K562 (cell line): ENCODE results near the gene RIC8B. TPM values are rescaled to one million over a fixed set of nuclear protein-coding genes. Genes with fewer than 3 reads are reported as not detected.

Experiments used
- BRD9 ChIP-seq: fragments of 450-650 bp; IDR thresholded peaks from 2 replicates; pipeline ENCODE4 v1.6.1; 2018; ENCODE audit warnings: low read depth; ENCODE audit not compliant: partially characterized antibody
- CBX1 ChIP-seq: sonication (generic); IDR thresholded peaks from 2 replicates; pipeline ENCODE4 v1.6.1; 2016; ENCODE audit warnings: antibody characterized with exemption, low read depth, mild to moderate bottlenecking
- CEBPB ChIP-seq: fragments of 450-650 bp; IDR thresholded peaks from 2 replicates; pipeline ENCODE4 v1.6.1; 2016; ENCODE audit warnings: missing genetic modification characterization, missing compliant biosample characterization
- ETV6 ChIP-seq, 3 experiments: fragments of 150-350 bp in 1 of 3; sonication (generic) in 1 of 3; formaldehyde crosslinking in 1 of 3; IDR thresholded peaks; 2 replicates each; pipeline versions ENCODE4 v1.6.1 to v1.8.0; 2014 to 2022; ENCODE audit warnings: borderline replicate concordance in 2 of 3, low read depth in 2 of 3, antibody characterized with exemption in 1 of 3, low read length in 1 of 3, mild to moderate bottlenecking in 1 of 3, missing genetic modification reagents in 1 of 3
- FOXK1 ChIP-seq: sonication (generic); formaldehyde crosslinking; IDR thresholded peaks from 2 replicates; pipeline ENCODE4 v1.8.0; 2022; ENCODE audit warnings: missing genetic modification reagents, mild to moderate bottlenecking, borderline replicate concordance
- MAFG ChIP-seq: fragments of 450-650 bp; conservative IDR thresholded peaks from 2 replicates; pipeline ENCODE4 v1.6.1; 2016; ENCODE audit warnings: missing genetic modification characterization, missing compliant biosample characterization
- MEF2A ChIP-seq: IDR thresholded peaks from 2 replicates; pipeline ENCODE4 v1.6.1; 2011; ENCODE audit warnings: low read depth, mild to moderate bottlenecking, low read length, moderate library complexity; ENCODE audit not compliant: control insufficient read depth
- NFIC ChIP-seq: fragments of 450-650 bp; IDR thresholded peaks from 2 replicates; pipeline ENCODE4 v1.6.1; 2017; ENCODE audit warnings: mild to moderate bottlenecking, inconsistent platforms
- RREB1 ChIP-seq: fragments of 250-450 bp; sonication (Bioruptor Pico); IDR thresholded peaks from 2 replicates; pipeline ENCODE4 v1.4.0; 2020
- SMARCB1 ChIP-seq: IDR thresholded peaks from 2 replicates; pipeline ENCODE4 v1.6.1; 2011; ENCODE audit warnings: improper control_type of control experiment, low read depth; ENCODE audit not compliant: insufficient read length
- ZFP30 ChIP-seq: fragments of 250-450 bp; sonication (Bioruptor Pico); IDR thresholded peaks from 2 replicates; pipeline ENCODE4 v1.8.0; 2022; ENCODE audit warnings: moderate library complexity, mild to moderate bottlenecking, inconsistent platforms, borderline replicate concordance
- ZKSCAN1 ChIP-seq: fragments of 150-350 bp; IDR thresholded peaks from 2 replicates; pipeline ENCODE4 v1.6.1; 2016; ENCODE audit warnings: low read depth, low read length
- ZKSCAN3 ChIP-seq: fragments of 250-450 bp; sonication (Bioruptor Pico); IDR thresholded peaks from 2 replicates; pipeline ENCODE4 v1.4.0; 2020
- polyA plus RNA-seq, 8 experiments: library from polyadenylated mRNA; depleted of rRNA in 4 of 8; stranded (reverse) in 5 of 8; unstranded in 3 of 8; fragments of >200 nt; fragmentation: Nextera tagmentation in 2 of 8; fragmentation: Illumina TruSeq in 1 of 8; extraction: Ambion mirVana in 2 of 8; extraction: Trizol in 1 of 8; gene quantifications; 2 replicates each; pipeline versions ENCODE4 v1.2.1 to v1.2.3, GENCODE V29; 2011 to 2014; ENCODE audit warnings: inconsistent platforms in 1 of 8, missing spikeins in 1 of 8
- total RNA-seq, 7 experiments: library from RNA; depleted of rRNA in 6 of 7; stranded (reverse); fragments of >200 nt in 6 of 7; fragmentation: Illumina TruSeq in 2 of 7; extraction: Trizol in 2 of 7; gene quantifications; 2 replicates each; pipeline versions ENCODE4 v1.2.1 to v1.2.3, GENCODE V29; 2011 to 2021; ENCODE audit warnings: low replicate concordance in 1 of 7
- TF ChIP-seq, protein P1 (sequence below): fragments of 450-650 bp; IDR thresholded peaks from 2 replicates; pipeline ENCODE4 v1.6.1; 2016; ENCODE audit warnings: borderline replicate concordance
- TF ChIP-seq, protein P2 (sequence below): fragments of 250-450 bp; sonication (Bioruptor Pico); IDR thresholded peaks from 2 replicates; pipeline ENCODE4 v1.5.0; 2021; ENCODE audit warnings: mild to moderate bottlenecking, moderate library complexity

RIC8B gene
- total and polyA plus RNA-seq, 9 of the 15 experiments (the other 6 are each of a cell fraction or from before 2014, with no cell fraction given) = 0.92 to 8.1 (median 4.8) TPM

GRCh38 chr12:106774808-106775524 is 484 bp downstream of the RIC8B start (continued):
- TF ChIP-seq RREB1 (no peak), SMARCB1 (no peak), CBX1 (no peak), CEBPB (tag) (no peak), BRD9 (no peak), MEF2A (no peak), ZKSCAN1 (no peak), FOXK1 (no peak), NFIC (no peak), ZFP30 (CRISPR knock-in tag) (no peak), MAFG (tag) (no peak), ZKSCAN3 (no peak), ETV6 (IDR thresholded peaks at IDR 0.05; ENCODE audit: borderline replicate concordance in 1 of 2, low read depth in 2 of 2, low read length in 1 of 2) (no peak), ETV6 (CRISPR knock-in tag; IDR thresholded peaks at IDR 0.05; ENCODE audit: borderline replicate concordance) (no peak)
- TF ChIP-seq, protein P1, sequence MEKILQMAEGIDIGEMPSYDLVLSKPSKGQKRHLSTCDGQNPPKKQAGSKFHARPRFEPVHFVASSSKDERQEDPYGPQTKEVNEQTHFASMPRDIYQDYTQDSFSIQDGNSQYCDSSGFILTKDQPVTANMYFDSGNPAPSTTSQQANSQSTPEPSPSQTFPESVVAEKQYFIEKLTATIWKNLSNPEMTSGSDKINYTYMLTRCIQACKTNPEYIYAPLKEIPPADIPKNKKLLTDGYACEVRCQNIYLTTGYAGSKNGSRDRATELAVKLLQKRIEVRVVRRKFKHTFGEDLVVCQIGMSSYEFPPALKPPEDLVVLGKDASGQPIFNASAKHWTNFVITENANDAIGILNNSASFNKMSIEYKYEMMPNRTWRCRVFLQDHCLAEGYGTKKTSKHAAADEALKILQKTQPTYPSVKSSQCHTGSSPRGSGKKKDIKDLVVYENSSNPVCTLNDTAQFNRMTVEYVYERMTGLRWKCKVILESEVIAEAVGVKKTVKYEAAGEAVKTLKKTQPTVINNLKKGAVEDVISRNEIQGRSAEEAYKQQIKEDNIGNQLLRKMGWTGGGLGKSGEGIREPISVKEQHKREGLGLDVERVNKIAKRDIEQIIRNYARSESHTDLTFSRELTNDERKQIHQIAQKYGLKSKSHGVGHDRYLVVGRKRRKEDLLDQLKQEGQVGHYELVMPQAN = no peak
- TF ChIP-seq, protein P2, sequence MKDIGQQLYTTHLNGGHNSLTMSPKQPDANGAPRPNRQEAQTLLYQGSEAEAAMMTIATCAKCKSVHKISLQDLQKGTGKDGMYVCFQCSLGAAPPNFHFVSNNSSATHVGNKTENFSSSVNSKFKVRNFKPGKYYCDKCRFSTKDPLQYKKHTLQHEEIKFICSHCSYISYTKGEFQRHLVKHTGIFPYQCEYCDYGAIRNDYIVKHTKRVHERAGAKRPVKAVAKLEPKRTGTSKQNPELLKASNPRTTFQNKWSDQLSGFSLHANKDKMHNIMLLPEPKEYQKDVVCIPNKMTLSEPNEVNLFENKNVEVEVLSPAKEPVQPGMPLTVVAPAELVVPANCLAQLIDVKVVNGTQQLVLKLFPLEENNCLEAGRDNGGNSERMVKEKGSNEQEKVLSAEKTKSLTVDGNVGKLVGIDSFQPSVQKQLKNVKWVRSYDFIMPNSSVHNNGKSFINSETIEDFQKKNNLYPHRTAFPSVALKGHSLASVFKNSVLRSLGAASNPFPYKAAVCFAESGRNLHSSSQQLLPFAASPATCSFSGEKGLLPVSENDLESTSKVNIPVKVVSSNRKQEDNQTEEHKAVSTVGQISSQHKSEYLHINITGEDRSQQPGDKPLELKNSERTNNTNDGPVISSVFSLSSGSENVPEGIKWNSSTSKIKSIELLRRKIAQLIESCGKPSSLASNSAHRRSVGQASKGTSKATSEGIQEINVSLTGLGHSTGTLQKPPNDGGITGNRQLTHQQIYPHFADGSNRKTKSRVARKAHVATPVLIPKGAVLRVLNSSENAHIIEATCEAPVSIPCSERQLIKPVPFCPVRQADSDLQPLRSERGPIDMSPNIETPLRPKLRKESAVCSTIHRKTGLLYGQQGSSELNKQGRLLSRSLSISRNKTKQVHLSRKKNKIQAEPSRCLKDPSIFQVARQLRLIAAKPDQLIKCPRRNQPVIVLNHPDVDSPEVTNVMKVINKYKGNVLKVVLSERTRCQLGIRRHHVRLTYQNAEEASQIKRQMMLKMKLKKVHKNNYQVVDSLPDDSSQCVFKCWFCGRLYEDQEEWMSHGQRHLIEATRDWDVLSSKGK (CRISPR knock-in tag) = no peak
